C4-2B (cell line): ENCODE measurements around the gene CAMK2G.
A peak's percentile ranks its signal among the peaks of the same experiment; 100 is the strongest.

Experiments used
- CTCF ChIP-seq: fragments of 450-650 bp; conservative IDR thresholded peaks from 2 replicates; pipeline ENCODE4 v1.5.1; 2017; ENCODE audit warnings: mild to moderate bottlenecking
- ZFX ChIP-seq: fragments of 450-650 bp; IDR thresholded peaks from 2 replicates; pipeline ENCODE4 v1.6.1; 2017

GRCh38 chr10:73814896-73815718, 59.2 kb downstream of the CAMK2G start:
- TF ChIP-seq CTCF (peak; percentile 60), ZFX (no peak)
